GM19025 (cell line): ENCODE results near the gene RESF1.

Experiments used
- ATAC-seq: cut with Tn5 transposase; IDR thresholded peaks from one replicate; pipeline ENCODE4 v1.9.1; 2021; ENCODE audit warnings: mild to moderate bottlenecking, low read depth, moderate library complexity; ENCODE audit not compliant: unreplicated experiment

The RESF1 gene

DNA sequence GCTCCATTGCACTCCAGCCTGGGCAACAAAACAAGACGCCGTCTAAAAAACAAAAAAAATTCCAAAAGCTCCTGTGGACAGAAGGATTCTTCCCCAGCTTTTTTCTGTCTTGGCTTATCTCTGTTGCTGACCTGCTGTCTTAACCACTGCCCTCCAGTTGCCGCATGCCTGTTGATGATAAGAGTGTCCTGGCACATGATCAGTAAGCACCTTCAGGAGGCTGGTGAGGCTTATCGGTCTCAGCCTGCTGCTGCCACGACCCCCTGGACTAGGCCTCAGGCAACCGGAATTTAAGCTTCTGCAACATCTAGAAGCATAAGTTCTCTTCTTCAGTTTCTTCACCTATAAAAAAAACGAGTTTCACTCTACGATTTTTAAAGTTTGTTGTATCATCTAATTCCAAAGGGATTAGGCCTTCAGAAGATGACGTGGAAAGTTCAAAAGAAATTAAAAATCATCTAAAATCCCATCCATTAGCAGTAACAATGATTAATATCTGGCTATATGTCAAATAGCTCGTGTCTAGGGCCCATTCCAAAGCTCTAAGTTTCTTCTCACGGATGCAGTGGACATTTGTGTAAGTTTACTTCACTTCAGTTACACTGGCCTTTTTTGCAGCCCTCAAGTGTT is 46.4 kb downstream of the RESF1 start:
- no peak for ATAC-seq
